Ovary (tissue), 10 donors: ENCODE data around the gene NTNG2. TPM values are rescaled to one million over a fixed set of nuclear protein-coding genes. Genes with fewer than 3 reads are reported as not detected.
A peak's percentile ranks its signal among the peaks of the same experiment; 100 is the strongest.

Experiments used
- DNase-seq, 5 donors: peaks; one replicate each; pipeline ENCODE4 v3.0.0-alpha.2; 2019 to 2020
- H3K27ac ChIP-seq, 2 donors: fragments of 200-600 bp; one replicate each; pipeline versions ENCODE4 v1.5.1 to v1.8.0; 2019 to 2022
- H3K27me3 ChIP-seq: fragments of 200-600 bp; one replicate; pipeline ENCODE4 v1.8.0; 2022
- H3K36me3 ChIP-seq: fragments of 200-600 bp; sonication (generic); one replicate; pipeline ENCODE4 v1.5.1; 2019
- H3K4me1 ChIP-seq: one replicate; pipeline ENCODE4 v1.8.1; 2013; ENCODE audit warnings: mild to moderate bottlenecking, moderate library complexity; ENCODE audit not compliant: insufficient read depth
- H3K4me3 ChIP-seq: fragments of 200-600 bp; sonication (generic); one replicate; pipeline ENCODE4 v1.5.1; 2017
- H3K9me3 ChIP-seq, 2 donors: fragments of 200-600 bp in 1 of 2; sonication (generic) in 1 of 2; one replicate each; pipeline versions ENCODE4 v1.5.1 to v1.8.1; 2013 to 2019; ENCODE audit warnings: mild to moderate bottlenecking in 1 of 2, moderate library complexity in 1 of 2
- CTCF ChIP-seq, 3 donors: fragments of 450-650 bp in 2 of 3; fragments of 200-600 bp in 1 of 3; IDR thresholded peaks; one replicate each; pipeline versions ENCODE4 v1.5.1 to v1.8.0; 2016 to 2022; ENCODE audit warnings: antibody characterized with exemption in 3 of 3, mild to moderate bottlenecking in 1 of 3
- EP300 ChIP-seq: sonication (generic); formaldehyde crosslinking; IDR thresholded peaks from one replicate; pipeline ENCODE4 v1.6.1; 2017; ENCODE audit warnings: antibody characterized with exemption
- POLR2A ChIP-seq: fragments of 450-650 bp; IDR thresholded peaks from one replicate; pipeline ENCODE4 v1.6.1; 2017; ENCODE audit warnings: antibody characterized with exemption, mild to moderate bottlenecking, moderate library complexity
- WGBS, 3 donors: extraction: QIAGEN DNeasy Blood & Tissue Kit in 1 of 3; methylation state at CpG; one replicate each; pipeline versions ENCODE4 v1.1.5 to v1.1.7; 2013 to 2017; 5-methylcytosine and 5-hydroxymethylcytosine counted together
- intact Hi-C, 4 donors: fragments of 100-400 bp; cut with DNase I; formaldehyde crosslinking; loops; one replicate each; pipeline versions ENCODE4 v1.11.0 to v1.15.1; 2022 to 2023
- long read RNA-seq, 3 donors: library from polyadenylated mRNA in 2 of 3; unstranded in 2 of 3; transcript quantifications; one replicate each; pipeline ENCODE4 v2.0.0 and lab custom pipeline, GENCODE V29; 2021 to 2026
- polyA plus RNA-seq, 2 donors: library from polyadenylated mRNA; stranded (reverse); fragments of 200-250 nt in 1 of 2; fragments of 350-450 nt in 1 of 2; fragmentation: Illumina TruSeq in 1 of 2; extraction: RNeasy Lipid Tissue Mini Kit (QIAGEN cat#74804) in 1 of 2; gene quantifications; one replicate each; pipeline ENCODE4 v1.2.3, GENCODE V29; 2013 to 2014
- total RNA-seq, 7 donors: library from RNA; depleted of rRNA in 2 of 7; stranded (reverse); fragments of >200 nt in 2 of 7; fragmentation: NEBNext Ultra II Directional in 3 of 7; extraction: Animal tissue kit (Norgen Biotek cat#: 25700) in 3 of 7; gene quantifications; one replicate each; pipeline versions ENCODE4 v1.1.0 to v1.2.4, GENCODE V29; 2016 to 2023
- donor health status: DM: no; HTN: no; CAD: no; lungs with moderate emphysema.
- donor health status: DM: no; HTN: no; CAD: no.
- donor health status: Bipolar disorder and iron deficiency.
- donor health status: DM: yes; HTN: yes; CAD: no.
- donor health status: DM: no; HTN: no; CAD: no.
- donor health status: DM: yes; HTN: yes; CAD: no.

The NTNG2 gene
- total RNA-seq = 1 to 10 TPM in 4 of 7 donors, under 1 TPM in 3; 0.12 to 2.6 (median 1.5) TPM
- polyA plus RNA-seq = under 1 TPM; 0.23 to 0.39 TPM
- long read RNA-seq, donor 1, partial matches to known transcripts = 0 of 1 reads
- long read RNA-seq, donor 1, other reads (novel, unspliced or antisense) = 1 of 1 reads
- long read RNA-seq, donor 2, full-length matches to known transcripts = 1 of 1 reads
- long read RNA-seq, donor 2, partial matches to known transcripts = 0 of 1 reads
- long read RNA-seq, donor 2, other reads (novel, unspliced or antisense) = 0 of 1 reads
- long read RNA-seq, donor 3, partial matches to known transcripts = 0 of 2 reads
- long read RNA-seq, donor 3, other reads (novel, unspliced or antisense) = 2 of 2 reads

GRCh38 chr9:132161743-132162184, at the start of gene NTNG2:
NTNG2 (plus strand) TSS chr9:132162058; CDS start chr9:132166832, 4,774 bp downstream.
- 0 to 1% (median 0%) methylated on average over 13 to 66 of the region's 67 CpGs for WGBS, 3 donors
- TF ChIP-seq CTCF (IDR thresholded peaks at IDR 0.05) (no peak), POLR2A (no peak), EP300 (no peak)

GRCh38 chr9:132114102-132114707, 47.7 kb upstream of the NTNG2 start:
- no peak overlapping the region for H3K27ac ChIP-seq
- peak; percentile 25 to 71 (median 61) for DNase-seq
- H3K4me1 ChIP-seq = no peaks in the 10 kb centered on the region
- no peaks in the 10 kb centered on the region for H3K9me3 ChIP-seq
- intact Hi-C loops = no loop called here
- no peaks in the 10 kb centered on the region for H3K27me3 ChIP-seq
- 20 to 29% (median 25%) methylated on average over 18 of the region's 18 CpGs for WGBS, 3 donors
- H3K36me3 ChIP-seq = no peaks in the 10 kb centered on the region
- no peak overlapping the region for H3K4me3 ChIP-seq
- TF ChIP-seq CTCF (IDR thresholded peaks at IDR 0.05) (no peak), POLR2A (no peak), EP300 (no peak)

More at GRCh38 chr9:132161743-132162184, at the start of gene NTNG2:
- no peak for DNase-seq
- Histone ChIP-seq H3K27me3 (peaks cover 5% of the 10 kb centered on the region), H3K27ac (no peak within 1 kb of the TSS), H3K36me3 (no peaks in the 10 kb centered on the region), H3K9me3 (no peaks in the 10 kb centered on the region), H3K4me1 (peaks cover 9% of the 10 kb centered on the region), H3K4me3 (peak within 1 kb of the TSS; percentile 54)
- intact Hi-C loops = loop anchor here in 1 of 4 donors (10.0 kb wide), 1 partner anchor 73 kb away; no protein-coding TSS in a partner anchor

- Histone ChIP-seq H3K27ac (no peak overlapping the region), H3K27me3 (no peaks in the 10 kb centered on the region), H3K36me3 (no peaks in the 10 kb centered on the region), H3K4me3 (no peak overlapping the region), H3K9me3 (no peaks in the 10 kb centered on the region), H3K4me1 (no peaks in the 10 kb centered on the region)
- WGBS, 3 donors = 72 to 82% (median 77%) methylated on average over 3 of the region's 3 CpGs
- intact Hi-C loops = no loop called here
- TF ChIP-seq EP300 = no peak
- TF ChIP-seq POLR2A = no peak
- no peak for TF ChIP-seq CTCF (IDR thresholded peaks at IDR 0.05)
- no peak for DNase-seq
These were observed 45.3 kb upstream of the NTNG2 start for GRCh38 chr9:132116583-132116982.

- TF ChIP-seq CTCF (IDR thresholded peaks at IDR 0.05) (no peak), POLR2A (no peak), EP300 (no peak)
- Histone ChIP-seq H3K4me1 (no peaks in the 10 kb centered on the region), H3K4me3 (no peak overlapping the region), H3K36me3 (no peaks in the 10 kb centered on the region), H3K27me3 (no peaks in the 10 kb centered on the region), H3K9me3 (no peaks in the 10 kb centered on the region), H3K27ac (no peak overlapping the region)
- intact Hi-C loops = no loop called here
- no peak for DNase-seq
- 74 to 85% (median 79%) methylated on average over 3 of the region's 3 CpGs for WGBS, 3 donors
These were observed 44.2 kb upstream of the NTNG2 start for GRCh38 chr9:132117694-132118093.
